ENCODE results near the gene SLC9C2. TPM values are rescaled to one million over a fixed set of nuclear protein-coding genes. Genes with fewer than 3 reads are reported as not detected.
"Not testable (repeated sequence)": the region's sequence is repeated elsewhere in the genome, so short reads cannot be mapped to it uniquely, and the experiment has no call there.

Gene SLC9C2
- total RNA-seq, 1 donor from 2014 or later, result not detected

- no peaks in the 10 kb centered on the region for H3K36me3 ChIP-seq (ENCODE audit: control insufficient read depth, insufficient read depth, low read length)
- TF ChIP-seq CTCF (IDR thresholded peaks at IDR 0.05; ENCODE audit: insufficient read depth, low read length, severe bottlenecking), result no peak
- no peak overlapping the region for H3K4me3 ChIP-seq (ENCODE audit: low read depth, low read length)
- no peaks in the 10 kb centered on the region for H3K27me3 ChIP-seq (ENCODE audit: control insufficient read depth, insufficient read depth, low read length)
- FAIRE-seq, result no peak
- DNase-seq (ENCODE audit: low read depth), result no peak
These were observed 35.5 kb upstream of the SLC9C2 start for GRCh38 chr1:173638043-173639021.

- FAIRE-seq; H3K27me3 ChIP-seq (ENCODE audit: control insufficient read depth, insufficient read depth, low read length); H3K36me3 ChIP-seq (ENCODE audit: control insufficient read depth, insufficient read depth, low read length); H3K4me3 ChIP-seq (ENCODE audit: low read depth, low read length): not testable (repeated sequence)
- DNase-seq (ENCODE audit: low read depth), result peak; percentile 71
These were observed 34.6 kb upstream of the SLC9C2 start for GRCh38 chr1:173637236-173638042.

GRCh38 chr1:173635116-173635515, 32.2 kb upstream of the SLC9C2 start, which contains the start of gene TEX50:
TSS of gene TEX50 (plus strand) at chr1:173635338. CDS start at chr1:173635522, 184 bp downstream.
- no peak for FAIRE-seq
- H3K27me3 ChIP-seq (ENCODE audit: control insufficient read depth, insufficient read depth, low read length), result no peaks in the 10 kb centered on the region
- no peak within 1 kb of the TSS for H3K4me3 ChIP-seq (ENCODE audit: low read depth, low read length)
- no peak for TF ChIP-seq CTCF (IDR thresholded peaks at IDR 0.05; ENCODE audit: insufficient read depth, low read length, severe bottlenecking)
- H3K36me3 ChIP-seq (ENCODE audit: control insufficient read depth, insufficient read depth, low read length), result no peaks in the 10 kb centered on the region
- DNase-seq (ENCODE audit: low read depth), result no peak

GRCh38 chr1:173628888-173629287, 26.0 kb upstream of the SLC9C2 start:
- FAIRE-seq (no peak), DNase-seq (ENCODE audit: low read depth) (peak; percentile 38)
- Histone ChIP-seq H3K4me3 (ENCODE audit: low read depth, low read length) (no peak overlapping the region), H3K27me3 (ENCODE audit: control insufficient read depth, insufficient read depth, low read length) (no peaks in the 10 kb centered on the region), H3K36me3 (ENCODE audit: control insufficient read depth, insufficient read depth, low read length) (no peaks in the 10 kb centered on the region)
- TF ChIP-seq CTCF (IDR thresholded peaks at IDR 0.05; ENCODE audit: insufficient read depth, low read length, severe bottlenecking), result no peak

- no peak overlapping the region for H3K4me3 ChIP-seq (ENCODE audit: low read depth, low read length)
- DNase-seq (ENCODE audit: low read depth) (no peak), FAIRE-seq (no peak)
- TF ChIP-seq CTCF (IDR thresholded peaks at IDR 0.05; ENCODE audit: insufficient read depth, low read length, severe bottlenecking), result no peak
- H3K27me3 ChIP-seq (ENCODE audit: control insufficient read depth, insufficient read depth, low read length), result no peaks in the 10 kb centered on the region
- H3K36me3 ChIP-seq (ENCODE audit: control insufficient read depth, insufficient read depth, low read length), result no peaks in the 10 kb centered on the region
These were observed 24.4 kb upstream of the SLC9C2 start for GRCh38 chr1:173627269-173627668.

GRCh38 chr1:173616859-173617258, 14.0 kb upstream of the SLC9C2 start:
- FAIRE-seq, result no peak
- Histone ChIP-seq H3K4me3 (ENCODE audit: low read depth, low read length) (no peak overlapping the region), H3K36me3 (ENCODE audit: control insufficient read depth, insufficient read depth, low read length) (no peaks in the 10 kb centered on the region), H3K27me3 (ENCODE audit: control insufficient read depth, insufficient read depth, low read length) (no peaks in the 10 kb centered on the region)
- DNase-seq (ENCODE audit: low read depth), result no peak
- no peak for TF ChIP-seq CTCF (IDR thresholded peaks at IDR 0.05; ENCODE audit: insufficient read depth, low read length, severe bottlenecking)

- FAIRE-seq; H3K36me3 ChIP-seq (ENCODE audit: control insufficient read depth, insufficient read depth, low read length); DNase-seq (ENCODE audit: low read depth); H3K27me3 ChIP-seq (ENCODE audit: control insufficient read depth, insufficient read depth, low read length); H3K4me3 ChIP-seq (ENCODE audit: low read depth, low read length): not testable (repeated sequence)
These were observed 10.2 kb upstream of the SLC9C2 start for GRCh38 chr1:173613086-173613485.
